HG03521 (cell line): ENCODE measurements around the gene TMEM219.
A peak's percentile ranks its signal among the peaks of the same experiment; 100 is the strongest.

Source experiments
- ATAC-seq: cut with Tn5 transposase; IDR thresholded peaks from one replicate; pipeline ENCODE4 v1.9.1; 2021; ENCODE audit warnings: mild to moderate bottlenecking, moderate library complexity; ENCODE audit not compliant: unreplicated experiment

The TMEM219 gene

DNA sequence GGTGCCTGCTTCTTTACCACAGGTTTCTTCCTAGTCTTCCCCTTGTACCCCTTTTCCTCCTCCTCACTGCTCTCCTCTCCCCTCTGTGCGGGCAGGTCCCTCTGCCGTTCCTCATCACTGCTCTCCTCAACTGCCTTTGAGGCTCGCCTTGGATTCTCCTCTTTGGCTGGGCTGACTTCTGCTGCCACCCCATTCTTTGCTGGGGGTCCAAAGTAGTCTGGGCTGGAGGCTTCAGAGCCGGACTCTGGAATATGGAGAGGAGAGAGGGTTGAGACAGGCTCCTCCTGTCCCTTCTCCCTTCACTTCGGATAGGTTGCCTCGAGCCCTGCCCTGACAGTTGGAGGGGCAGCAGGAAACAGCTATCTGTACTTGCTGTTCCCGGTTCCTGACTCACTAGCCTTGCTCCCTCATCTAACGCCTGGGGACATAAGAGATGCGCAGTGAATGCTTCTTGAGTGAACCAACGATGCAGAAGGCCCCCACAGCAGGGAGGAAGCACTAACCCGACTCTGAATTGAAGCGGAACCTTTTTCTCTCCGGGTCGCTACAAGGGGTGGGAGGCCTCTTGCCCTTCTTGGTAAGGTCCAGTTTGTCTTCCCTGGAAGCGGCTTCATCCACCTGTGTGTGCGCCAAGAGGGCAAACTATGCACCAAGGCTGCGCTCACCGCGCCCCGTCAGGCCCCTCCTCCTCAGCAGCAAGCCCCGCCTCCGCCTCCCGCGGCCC lies 32.9 kb downstream of the TMEM219 start:
- no peak for ATAC-seq

DNA sequence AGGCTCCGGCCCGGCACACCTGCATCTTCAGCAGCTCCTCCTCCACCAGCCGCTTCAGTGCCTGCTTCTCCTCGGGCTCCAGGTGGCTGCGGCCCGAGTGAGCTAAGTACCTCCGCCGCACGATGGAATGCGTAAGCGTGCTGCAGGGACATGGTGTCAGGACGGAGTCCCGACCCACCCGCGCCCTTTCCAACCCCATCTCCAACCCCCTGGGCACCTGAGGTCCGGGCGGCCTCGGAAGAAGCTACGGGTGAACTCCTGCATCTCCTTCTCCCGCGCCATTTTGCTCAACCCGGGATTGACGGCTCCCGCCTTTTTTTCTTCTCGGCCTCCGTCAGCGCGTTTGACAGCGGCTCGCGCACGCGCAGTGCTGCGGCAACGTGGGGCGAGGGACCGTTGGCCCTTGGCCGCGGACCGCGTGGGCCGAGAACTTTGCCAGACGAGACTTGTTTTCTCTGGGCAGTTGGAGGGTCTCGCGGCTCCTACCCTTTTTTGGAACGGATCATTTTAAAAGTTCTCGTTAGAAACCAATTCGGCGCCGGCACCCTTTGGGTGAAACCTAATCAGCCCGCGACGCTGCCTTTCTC lies 33.5 kb downstream of the TMEM219 start, which contains the start of gene HIRIP3:
TSS of gene HIRIP3 (minus strand) at position 294 of the 587 bp plus-strand sequence. CDS start at position 282, 12 bp downstream.
- ATAC-seq, result peak; percentile 46

DNA sequence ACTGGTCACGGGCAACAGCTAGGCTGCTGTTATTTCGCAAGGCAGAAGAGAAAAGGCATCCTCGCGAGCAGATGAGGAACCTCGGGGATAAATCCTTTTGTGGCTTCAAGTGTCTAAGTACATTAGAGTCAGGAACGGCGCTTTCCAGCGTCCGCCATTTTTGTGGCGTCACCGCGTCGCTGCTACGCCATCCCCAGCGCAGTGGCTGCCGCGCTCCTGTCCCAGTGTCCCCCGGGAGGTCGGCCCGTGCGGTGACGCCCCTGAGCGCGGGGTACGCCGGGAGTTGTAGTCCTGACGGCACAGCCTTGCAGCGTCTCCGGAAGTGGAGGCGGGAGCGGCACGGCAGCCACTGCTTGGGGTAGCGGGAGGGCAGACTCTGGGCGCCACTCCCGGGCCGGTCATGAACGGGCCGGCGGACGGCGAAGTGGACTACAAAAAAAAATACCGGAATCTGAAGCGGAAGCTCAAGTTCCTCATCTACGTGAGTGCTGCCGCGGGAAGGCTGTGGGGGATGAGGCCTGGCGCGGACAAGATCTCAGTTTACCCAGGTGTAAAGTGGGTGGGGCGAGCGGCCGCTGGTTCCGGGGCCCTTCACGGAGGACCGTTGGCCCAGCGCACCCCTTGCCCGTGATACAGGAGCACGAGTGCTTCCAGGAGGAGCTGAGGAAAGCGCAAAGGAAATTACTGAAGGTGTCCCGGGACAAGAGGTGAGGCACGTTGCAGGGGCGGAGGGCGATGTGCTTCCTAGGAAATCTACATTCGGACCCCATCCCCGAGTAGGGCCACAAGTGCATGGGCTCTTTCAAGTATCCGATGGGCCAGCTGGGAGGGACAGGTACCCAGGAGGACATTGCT lies 34.3 kb downstream of the TMEM219 start, which contains the start of gene INO80E:
TSS of gene INO80E (plus strand) at position 331 of the 855 bp plus-strand sequence. CDS start at position 401, 70 bp downstream.
- ATAC-seq, result peak; percentile 90

DNA sequence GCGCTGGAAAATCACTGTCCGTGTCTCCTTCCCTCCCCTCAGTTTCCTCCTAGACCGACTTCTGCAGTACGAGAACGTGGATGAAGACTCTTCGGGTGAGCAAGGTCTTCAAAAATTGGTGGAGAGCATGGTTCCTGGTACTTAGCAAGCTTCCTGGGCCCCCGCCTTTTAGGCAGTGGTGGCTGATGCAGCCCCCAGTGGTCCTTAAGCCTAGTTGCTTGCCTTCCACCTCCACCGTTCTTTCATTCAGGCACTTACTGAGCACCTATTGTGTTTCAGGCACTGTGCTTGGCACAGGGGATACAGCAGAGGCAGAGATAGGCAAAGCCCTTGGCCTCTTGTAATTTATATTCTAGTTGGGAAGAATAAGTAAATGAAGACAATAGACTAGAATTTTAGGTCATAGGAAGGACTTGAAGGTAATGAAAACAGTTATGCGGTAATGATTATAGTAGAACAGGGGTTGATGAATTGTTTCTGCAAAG lies 34.9 kb downstream of the TMEM219 start:
- ATAC-seq, result no peak

DNA sequence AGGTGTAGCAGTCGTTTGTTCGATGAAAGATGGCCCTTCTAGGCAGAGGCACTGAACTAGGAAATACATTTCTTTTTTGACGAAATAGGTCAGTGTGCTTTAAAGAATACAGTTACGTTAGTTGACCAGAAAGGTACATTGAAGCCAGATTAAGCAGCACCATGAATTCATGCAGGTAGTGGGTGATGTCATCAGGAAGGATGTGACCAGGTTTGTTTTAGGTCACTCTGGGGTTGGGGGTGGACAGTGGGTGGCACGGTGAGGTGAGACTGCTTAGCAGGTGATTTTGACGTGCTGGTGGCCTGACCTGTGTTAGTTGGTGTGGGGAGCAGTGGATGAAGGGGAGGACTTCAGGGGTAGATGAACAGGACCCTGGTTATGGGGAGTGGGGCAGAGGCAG lies 37.7 kb downstream of the TMEM219 start:
- no peak for ATAC-seq

DNA sequence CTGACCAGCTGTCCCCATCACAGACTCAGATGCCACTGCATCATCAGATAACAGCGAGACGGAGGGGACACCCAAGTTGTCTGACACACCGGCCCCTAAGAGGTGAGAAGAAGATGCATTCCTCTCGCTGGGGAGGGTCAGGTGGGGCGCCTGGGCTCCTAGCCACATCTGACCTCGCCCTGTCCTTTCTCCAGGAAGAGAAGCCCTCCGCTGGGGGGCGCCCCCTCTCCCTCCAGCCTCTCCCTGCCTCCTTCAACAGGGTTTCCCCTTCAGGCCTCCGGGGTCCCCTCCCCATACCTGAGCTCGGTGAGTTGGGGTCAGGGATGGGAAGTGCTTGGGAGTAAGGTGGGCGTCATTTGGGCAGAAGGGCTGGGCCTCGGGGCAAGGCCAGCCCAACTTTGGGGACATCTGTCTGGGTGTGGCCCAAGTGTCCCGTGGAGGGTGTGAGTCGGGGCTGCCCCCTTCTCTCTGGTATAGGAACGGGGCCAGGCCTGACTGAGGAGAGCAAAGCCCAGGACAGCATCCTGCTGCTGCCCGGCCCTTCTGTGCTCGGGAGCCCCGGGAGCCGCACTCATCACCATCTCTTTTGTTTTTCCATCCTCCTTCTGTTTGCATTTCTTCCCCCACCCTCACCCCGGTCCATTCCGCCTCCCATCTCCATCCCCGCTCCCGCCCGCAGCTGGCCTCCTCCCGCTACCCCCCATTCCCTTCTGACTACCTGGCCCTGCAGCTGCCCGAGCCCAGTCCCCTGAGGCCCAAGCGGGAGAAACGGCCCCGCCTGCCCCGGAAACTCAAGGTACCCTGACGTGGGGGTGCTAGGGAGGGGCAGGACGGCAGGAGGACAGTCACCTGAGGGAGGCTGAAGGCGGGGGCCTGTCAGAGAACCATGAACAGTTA lies 39.1 kb downstream of the TMEM219 start:
- no peak for ATAC-seq

GRCh38 chr16:30002614-30003346 lies 40.9 kb downstream of the TMEM219 start:
- no peak for ATAC-seq

- ATAC-seq, result no peak
Measured at GRCh38 chr16:30003670-30004423, 42.0 kb downstream of the TMEM219 start.

- no peak for ATAC-seq
Measured at GRCh38 chr16:30004424-30004776, 42.5 kb downstream of the TMEM219 start.

GRCh38 chr16:30004811-30005242 lies 42.9 kb downstream of the TMEM219 start:
- no peak for ATAC-seq

DNA sequence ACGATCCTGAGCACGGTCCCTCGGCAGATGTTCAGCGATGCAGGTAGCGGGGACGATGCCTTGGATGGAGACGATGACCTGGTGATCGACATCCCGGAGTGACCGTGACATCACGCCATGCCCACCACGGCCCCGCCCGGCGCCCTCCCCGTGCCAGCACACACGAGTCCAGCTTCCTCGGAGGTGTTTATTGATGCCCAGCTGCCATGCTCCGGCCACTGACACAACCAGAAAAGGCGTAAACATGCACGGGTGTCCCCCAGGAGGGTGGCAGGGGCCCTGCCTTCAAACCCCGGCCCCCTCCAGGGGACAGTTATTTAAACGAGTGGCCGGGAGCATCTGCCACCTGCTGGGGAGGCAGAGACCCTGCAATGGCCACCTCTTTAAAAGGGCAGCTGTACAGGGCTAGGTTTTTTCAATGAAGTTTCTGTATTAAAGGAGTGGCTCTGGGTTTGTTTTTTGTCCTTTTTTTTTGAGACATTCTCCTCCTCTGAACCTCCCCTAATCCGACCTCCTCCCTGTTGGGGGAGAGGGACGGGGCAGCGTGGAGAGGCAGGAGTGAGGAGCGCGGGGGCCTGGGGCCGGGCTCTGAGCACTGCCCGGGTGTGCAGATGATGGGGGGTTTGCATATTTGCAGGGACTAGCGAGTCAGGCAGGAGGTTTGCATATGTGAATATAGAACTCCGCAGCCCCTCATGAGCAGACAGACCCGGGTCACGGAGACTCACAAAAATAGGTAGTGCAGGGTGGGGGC lies 43.6 kb downstream of the TMEM219 start:
- no peak for ATAC-seq

GRCh38 chr16:30006095-30006473 lies 44.2 kb downstream of the TMEM219 start:
- ATAC-seq, result no peak

GRCh38 chr16:30006659-30007377 lies 44.9 kb downstream of the TMEM219 start:
- ATAC-seq, result no peak

DNA sequence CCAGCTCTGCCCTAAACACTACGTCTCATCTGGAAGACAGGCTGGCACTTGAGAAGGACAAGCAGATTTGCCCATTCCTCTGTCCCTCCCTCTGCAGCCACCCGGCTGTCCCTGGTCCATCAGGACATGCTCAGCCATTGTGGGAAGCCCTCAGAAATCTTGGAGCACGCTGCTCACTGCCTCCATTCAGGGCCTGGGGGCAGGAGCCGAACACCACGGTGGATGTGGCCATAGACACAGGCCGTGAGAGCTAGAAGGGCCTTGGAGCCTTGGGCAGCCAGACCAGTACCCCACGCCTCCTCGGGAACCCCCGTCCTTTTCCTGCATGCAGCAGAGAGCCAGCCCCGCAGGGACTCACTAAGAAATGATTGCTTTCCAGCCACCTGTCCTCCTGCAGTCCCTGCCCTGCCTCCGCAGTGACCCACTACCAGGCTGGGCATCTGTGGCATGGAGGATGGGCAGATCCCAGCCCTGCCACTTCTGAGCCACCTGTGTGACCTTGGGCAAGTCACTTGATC lies 45.6 kb downstream of the TMEM219 start:
- no peak for ATAC-seq

GRCh38 chr16:30009085-30009862 lies 47.4 kb downstream of the TMEM219 start:
- no peak for ATAC-seq

DNA sequence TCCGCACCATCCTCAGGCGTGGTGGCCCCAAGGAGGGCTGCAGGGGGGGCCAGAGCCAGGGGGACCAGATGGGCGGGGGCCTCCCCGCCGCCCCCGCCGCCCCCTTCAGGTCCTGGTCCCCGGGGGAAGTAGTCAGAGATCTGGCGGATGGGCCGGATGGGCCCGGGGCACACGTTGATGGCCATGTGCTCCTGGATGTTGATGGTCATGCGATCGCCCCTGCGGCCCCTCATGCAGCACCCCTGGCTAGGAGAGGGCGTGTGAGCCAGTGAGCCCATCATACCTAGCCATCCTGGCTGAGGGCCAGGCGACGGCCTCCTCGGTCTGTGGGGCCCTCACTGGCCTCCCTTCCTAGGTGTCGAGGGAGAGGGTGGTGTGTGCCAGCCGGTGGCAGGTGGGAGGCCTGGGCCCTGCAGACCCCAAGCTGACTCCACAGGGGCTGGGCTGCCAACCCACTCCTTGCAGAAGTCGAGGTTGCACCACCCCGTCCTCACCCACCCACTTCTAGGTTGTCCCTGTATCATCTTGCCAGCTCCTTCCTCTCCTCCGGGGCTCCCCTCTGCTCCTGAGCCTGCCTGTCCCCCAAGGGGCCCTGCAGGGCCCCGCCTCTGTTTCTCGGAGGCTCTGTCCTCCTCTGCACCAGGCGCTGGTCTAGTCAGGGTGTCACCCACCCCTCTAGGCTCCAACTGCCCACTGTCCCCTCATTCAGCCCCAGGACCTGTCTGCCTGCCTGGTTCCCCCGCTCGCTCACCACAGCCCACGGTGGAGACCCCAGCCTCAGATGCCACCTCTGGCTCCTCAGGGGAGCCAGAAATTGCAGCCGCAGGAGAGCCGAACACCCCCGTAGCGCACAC lies 48.3 kb downstream of the TMEM219 start:
- ATAC-seq, result no peak
